ENCODE data around the gene SENP1.

The SENP1 gene

DNA sequence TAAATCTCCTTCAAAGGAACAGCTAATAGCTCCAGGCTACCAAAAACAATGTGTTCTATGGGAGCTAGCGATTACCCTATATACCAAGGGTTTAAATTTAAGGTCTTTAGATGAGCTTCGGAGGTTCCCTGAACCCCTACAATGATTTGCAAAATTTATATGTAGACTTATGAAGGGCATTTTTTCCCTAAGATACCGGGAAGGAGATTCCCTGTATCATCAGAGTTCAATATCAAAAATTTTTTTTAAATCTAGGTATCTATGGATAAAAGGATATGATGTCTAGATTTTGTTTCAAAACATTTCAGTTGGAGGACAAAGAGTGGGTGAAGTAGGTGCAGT is 83.7 kb downstream of the SENP1 start:
- H3K4me3 ChIP-seq (ENCODE audit: control insufficient read depth, low read depth, low read length), result no peak overlapping the region
- DNase-seq (ENCODE audit: low read depth), result no peak
- TF ChIP-seq, protein P1, sequence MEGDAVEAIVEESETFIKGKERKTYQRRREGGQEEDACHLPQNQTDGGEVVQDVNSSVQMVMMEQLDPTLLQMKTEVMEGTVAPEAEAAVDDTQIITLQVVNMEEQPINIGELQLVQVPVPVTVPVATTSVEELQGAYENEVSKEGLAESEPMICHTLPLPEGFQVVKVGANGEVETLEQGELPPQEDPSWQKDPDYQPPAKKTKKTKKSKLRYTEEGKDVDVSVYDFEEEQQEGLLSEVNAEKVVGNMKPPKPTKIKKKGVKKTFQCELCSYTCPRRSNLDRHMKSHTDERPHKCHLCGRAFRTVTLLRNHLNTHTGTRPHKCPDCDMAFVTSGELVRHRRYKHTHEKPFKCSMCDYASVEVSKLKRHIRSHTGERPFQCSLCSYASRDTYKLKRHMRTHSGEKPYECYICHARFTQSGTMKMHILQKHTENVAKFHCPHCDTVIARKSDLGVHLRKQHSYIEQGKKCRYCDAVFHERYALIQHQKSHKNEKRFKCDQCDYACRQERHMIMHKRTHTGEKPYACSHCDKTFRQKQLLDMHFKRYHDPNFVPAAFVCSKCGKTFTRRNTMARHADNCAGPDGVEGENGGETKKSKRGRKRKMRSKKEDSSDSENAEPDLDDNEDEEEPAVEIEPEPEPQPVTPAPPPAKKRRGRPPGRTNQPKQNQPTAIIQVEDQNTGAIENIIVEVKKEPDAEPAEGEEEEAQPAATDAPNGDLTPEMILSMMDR (conservative IDR thresholded peaks at IDR 0.05; ENCODE audit: control insufficient read depth, insufficient read depth, low read depth, low read length), result no peak

DNA sequence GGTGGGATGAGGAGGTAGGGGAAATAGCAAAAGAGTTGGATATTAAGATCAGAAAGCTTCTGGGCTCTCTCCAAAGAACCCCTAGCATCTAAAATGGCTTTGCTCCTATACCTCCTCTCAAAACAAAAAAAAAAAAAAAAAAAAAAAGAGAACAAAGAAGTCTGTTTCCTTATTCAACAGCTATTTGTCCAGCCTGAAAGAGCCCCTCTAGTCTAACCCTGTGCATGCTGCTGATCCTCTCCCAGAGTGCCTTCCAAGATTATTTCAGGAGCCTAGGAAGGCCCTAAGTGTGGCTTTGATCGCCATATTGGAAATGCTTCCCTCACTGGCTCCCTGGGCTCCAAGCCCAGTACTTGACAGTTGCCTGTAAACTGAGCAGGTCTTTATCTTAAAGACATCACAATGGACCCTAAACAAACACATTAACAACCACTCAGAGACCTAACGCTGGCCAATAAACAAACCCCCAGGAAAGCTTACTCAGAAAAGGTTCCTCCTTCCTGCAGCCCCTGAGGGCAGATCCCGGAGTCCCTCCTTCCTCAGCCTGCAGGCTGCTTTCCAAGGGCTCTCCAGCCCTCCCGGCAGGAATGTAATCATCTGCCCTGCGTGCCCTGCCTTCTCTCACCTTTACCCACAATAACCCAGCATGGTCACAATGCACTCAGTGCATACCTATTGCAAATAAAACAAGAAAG is 84.2 kb downstream of the SENP1 start:
- H3K4me3 ChIP-seq (ENCODE audit: control insufficient read depth, low read depth, low read length), result no peak overlapping the region
- TF ChIP-seq, protein P1 (conservative IDR thresholded peaks at IDR 0.05; ENCODE audit: control insufficient read depth, insufficient read depth, low read depth, low read length), result no peak
- no peak for DNase-seq (ENCODE audit: low read depth)

DNA sequence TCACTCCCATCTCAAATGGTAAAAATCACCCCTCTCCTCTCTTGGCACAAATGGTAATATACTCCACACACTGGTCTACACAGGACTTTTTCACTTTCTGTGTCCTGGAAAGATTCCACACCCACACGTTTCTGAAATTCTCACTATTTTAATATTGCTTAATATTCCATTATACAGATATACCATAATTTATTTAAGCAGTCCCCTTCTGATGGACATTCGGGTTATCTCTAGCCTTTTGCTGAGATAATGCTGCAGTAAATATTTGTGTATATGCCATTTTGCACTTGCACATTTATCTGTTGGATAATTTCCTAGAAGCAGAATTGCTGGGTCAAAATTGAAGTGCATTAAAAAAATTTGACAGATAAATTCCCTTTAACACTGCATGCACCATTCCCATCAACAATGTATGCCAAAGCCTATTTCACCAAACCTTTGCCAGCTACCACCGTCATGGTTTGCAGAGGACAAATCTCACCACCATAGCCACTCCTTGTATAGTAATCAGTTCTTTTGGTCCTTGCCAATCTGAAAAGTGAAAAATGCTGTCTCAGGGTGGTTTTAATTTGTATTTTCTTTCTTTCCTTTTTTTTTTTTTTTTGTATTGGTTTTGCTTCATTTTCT is 86.1 kb downstream of the SENP1 start:
- TF ChIP-seq, protein P1 (conservative IDR thresholded peaks at IDR 0.05; ENCODE audit: control insufficient read depth, insufficient read depth, low read depth, low read length), result no peak
- no peak for DNase-seq (ENCODE audit: low read depth)
- H3K4me3 ChIP-seq (ENCODE audit: control insufficient read depth, low read depth, low read length), result no peak overlapping the region

DNA sequence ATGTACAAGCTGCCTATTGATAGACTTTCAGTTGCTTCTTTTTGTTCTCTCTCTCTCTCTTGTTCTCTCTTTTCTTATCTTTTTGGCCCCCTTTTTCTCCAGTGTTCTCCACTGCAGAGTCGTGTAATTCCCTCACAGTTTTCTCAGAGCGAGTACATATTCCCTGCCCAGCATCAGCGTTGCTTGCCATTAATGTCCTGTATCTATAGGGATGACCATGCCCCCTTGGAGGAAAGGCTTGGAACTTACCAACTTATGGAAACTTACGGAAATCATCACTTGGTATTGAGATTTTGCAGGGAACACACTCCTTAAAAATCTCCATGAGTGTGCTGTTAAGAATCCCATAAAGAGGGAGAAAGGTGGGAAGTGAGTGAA is 87.3 kb downstream of the SENP1 start:
- no peak overlapping the region for H3K4me3 ChIP-seq (ENCODE audit: control insufficient read depth, low read depth, low read length)
- TF ChIP-seq, protein P1 (conservative IDR thresholded peaks at IDR 0.05; ENCODE audit: control insufficient read depth, insufficient read depth, low read depth, low read length), result no peak
- no peak for DNase-seq (ENCODE audit: low read depth)

DNA sequence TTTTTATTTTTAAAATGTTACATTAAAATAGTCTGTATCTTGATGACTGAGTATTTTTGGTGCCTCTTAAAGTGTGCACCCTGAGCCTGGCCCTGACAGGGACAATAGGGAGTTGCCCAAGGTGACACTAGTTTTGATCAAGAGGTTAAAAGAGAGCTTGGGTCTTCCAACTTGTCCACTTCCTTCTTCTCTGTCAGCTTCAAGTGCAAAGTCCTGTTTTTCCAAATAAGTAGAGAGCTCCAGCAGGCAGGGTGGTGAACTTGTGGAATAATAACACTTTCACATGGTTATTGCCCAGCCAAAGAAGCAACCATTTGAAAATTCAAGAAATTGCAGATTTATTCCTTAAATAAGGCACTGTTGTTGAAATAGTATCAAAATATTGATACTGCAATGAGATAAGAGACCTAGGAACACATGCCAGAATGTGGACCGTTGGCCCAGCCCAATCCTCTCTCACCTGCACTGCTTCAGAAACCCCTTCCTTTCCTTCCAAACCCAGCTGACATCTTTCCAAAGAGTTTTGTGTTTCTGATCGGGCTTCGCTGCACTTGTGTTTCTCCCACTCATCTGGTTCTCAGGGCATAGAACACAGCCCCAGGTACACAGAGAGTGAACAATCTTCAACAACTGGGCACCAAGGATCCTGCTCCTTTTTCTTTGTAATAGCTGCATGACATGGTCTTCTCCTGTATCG is 87.8 kb downstream of the SENP1 start:
- no peak overlapping the region for H3K4me3 ChIP-seq (ENCODE audit: control insufficient read depth, low read depth, low read length)
- TF ChIP-seq, protein P1 (conservative IDR thresholded peaks at IDR 0.05; ENCODE audit: control insufficient read depth, insufficient read depth, low read depth, low read length), result no peak
- no peak for DNase-seq (ENCODE audit: low read depth)

DNA sequence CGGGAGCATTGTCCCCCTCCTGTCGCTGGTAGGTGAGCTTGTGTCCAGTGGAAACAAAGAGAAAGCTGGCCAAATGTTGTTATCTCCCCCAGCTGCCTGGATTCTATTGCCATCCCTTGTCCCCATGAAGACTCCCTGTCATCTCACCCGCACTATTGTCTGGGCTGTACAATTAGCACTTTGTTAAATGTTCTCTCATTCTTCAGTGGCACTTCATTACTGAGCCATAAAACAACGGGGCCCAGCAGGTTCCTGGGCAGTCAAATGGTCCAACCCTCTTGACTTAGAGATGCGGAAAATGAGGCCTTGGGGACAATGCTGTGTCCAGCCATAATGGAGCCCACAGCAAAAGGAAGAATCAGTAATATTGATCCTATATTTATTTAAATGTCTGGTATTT is 88.4 kb downstream of the SENP1 start:
- DNase-seq (ENCODE audit: low read depth), result no peak
- TF ChIP-seq, protein P1 (conservative IDR thresholded peaks at IDR 0.05; ENCODE audit: control insufficient read depth, insufficient read depth, low read depth, low read length), result no peak
- H3K4me3 ChIP-seq (ENCODE audit: control insufficient read depth, low read depth, low read length), result no peak overlapping the region

Measured in fibroblast of mammary gland (primary cell).